Upper lobe of left lung (tissue), 6 donors: ENCODE data around the gene SLC8A2. TPM values are rescaled to one million over a fixed set of nuclear protein-coding genes. Genes with fewer than 3 reads are reported as not detected.

Experiments
- ATAC-seq, 2 donors: fragments of 200-7000 bp; cut with Tn5 transposase; one replicate each; pipeline ENCODE4 v1.9.1; 2022; ENCODE audit warnings: mild to moderate bottlenecking in 2 of 2, moderate library complexity in 2 of 2; ENCODE audit not compliant: low FRiP score in 2 of 2
- DNase-seq, 2 donors: peaks; one replicate each; pipeline ENCODE4 v3.0.0-alpha.2; 2019 to 2020
- H3K27ac ChIP-seq, 4 donors: fragments of 200-600 bp; sonication (generic); one replicate each; pipeline ENCODE4 v1.5.1; 2016 to 2019
- H3K27me3 ChIP-seq, 4 donors: fragments of 200-600 bp; sonication (generic); one replicate each; pipeline ENCODE4 v1.5.1; 2017 to 2019
- H3K36me3 ChIP-seq, 4 donors: fragments of 200-600 bp; sonication (generic); one replicate each; pipeline ENCODE4 v1.5.1; 2016 to 2019
- H3K4me1 ChIP-seq, 4 donors: fragments of 200-600 bp; sonication (generic); one replicate each; pipeline ENCODE4 v1.5.1; 2018 to 2019
- H3K4me3 ChIP-seq, 4 donors: fragments of 200-600 bp; sonication (generic); one replicate each; pipeline ENCODE4 v1.5.1; 2017 to 2019; ENCODE audit warnings: mild to moderate bottlenecking in 2 of 4, moderate library complexity in 1 of 4
- H3K9me3 ChIP-seq, 4 donors: fragments of 200-600 bp; sonication (generic); one replicate each; pipeline ENCODE4 v1.5.1; 2018 to 2019
- CTCF ChIP-seq, 6 experiments: fragments of 450-650 bp in 4 of 6; fragments of 200-600 bp in 2 of 6; sonication (generic) in 2 of 6; IDR thresholded peaks; one replicate each; pipeline ENCODE4 v1.5.1; 2016 to 2019; ENCODE audit warnings: antibody characterized with exemption in 6 of 6
- EP300 ChIP-seq, 4 donors: sonication (generic); formaldehyde crosslinking; IDR thresholded peaks; one replicate each; pipeline ENCODE4 v1.5.1; 2017; ENCODE audit warnings: antibody characterized with exemption in 4 of 4, control low read depth in 2 of 4
- POLR2A ChIP-seq, 4 donors: fragments of 450-650 bp; IDR thresholded peaks; one replicate each; pipeline ENCODE4 v1.5.1; 2016 to 2017; ENCODE audit warnings: antibody characterized with exemption in 4 of 4, mild to moderate bottlenecking in 2 of 4
- POLR2AphosphoS5 ChIP-seq, 2 donors: sonication (generic); formaldehyde crosslinking; IDR thresholded peaks; one replicate each; pipeline ENCODE4 v1.5.1; 2017; ENCODE audit warnings: antibody characterized with exemption in 2 of 2
- WGBS, 2 donors: methylation state at CpG; one replicate each; pipeline ENCODE4 v1.1.5; 2017 to 2018; 5-methylcytosine and 5-hydroxymethylcytosine counted together
- total RNA-seq, 6 donors: library from RNA; depleted of rRNA in 4 of 6; stranded (reverse); fragments of >200 nt in 4 of 6; gene quantifications; one replicate each; pipeline versions ENCODE4 v1.1.0 to v1.2.1, GENCODE V29; 2016 to 2021
- donor health status: DM: no; HTN: no; CAD: no; lungs with moderate emphysema.
- donor health status: DM: no; HTN: yes; CAD: no; lungs with severe emphysema.

Gene SLC8A2
- total RNA-seq, 6 donors from 2014 or later = 0.11 to 0.64 (median 0.15) TPM; not detected in 3

- 49 to 73% methylated on average over 4 of the region's 4 CpGs for WGBS, 2 donors
- Histone ChIP-seq H3K9me3 (no peaks in the 10 kb centered on the region), H3K27me3 (no peaks in the 10 kb centered on the region), H3K27ac (no peak overlapping the region), H3K4me3 (no peak overlapping the region), H3K4me1 (peaks cover 18 to 28% (median 20%) of the 10 kb centered on the region in 4 donors), H3K36me3 (no peaks in the 10 kb centered on the region)
- no peak for ATAC-seq
- TF ChIP-seq EP300 (IDR thresholded peaks at IDR 0.05) (no peak), POLR2AphosphoS5 (IDR thresholded peaks at IDR 0.05) (no peak), CTCF (IDR thresholded peaks at IDR 0.05) (no peak), POLR2A (IDR thresholded peaks at IDR 0.05) (no peak)
- DNase-seq = no peak
These were observed 46.4 kb upstream of the SLC8A2 start for GRCh38 chr19:47518139-47518538.

- TF ChIP-seq POLR2A (IDR thresholded peaks at IDR 0.05) (peak in 3 of 4 donors; percentile 93 to 98 (median 95)), EP300 (IDR thresholded peaks at IDR 0.05) (peak in 1 of 4 donors; percentile 70), CTCF (IDR thresholded peaks at IDR 0.05) (no peak), POLR2AphosphoS5 (IDR thresholded peaks at IDR 0.05) (peak; percentile 87 to 92)
- WGBS, 2 donors = 0% methylated on average over 22 to 64 of the region's 78 CpGs
- Histone ChIP-seq H3K4me3 (peak within 1 kb of the TSS; percentile 68 to 97 (median 89)), H3K27ac (peak within 1 kb of the TSS; percentile 94 to 99 (median 98)), H3K36me3 (peaks cover 0 to 4% (median 0%) of the 10 kb centered on the region in 4 donors), H3K27me3 (no peaks in the 10 kb centered on the region), H3K9me3 (no peaks in the 10 kb centered on the region), H3K4me1 (peaks cover 42 to 46% (median 45%) of the 10 kb centered on the region in 4 donors)
- peak; percentile 100 for DNase-seq
- peak; percentile 97 to 99 for ATAC-seq
These were observed 43.3 kb upstream of the SLC8A2 start, which contains the start of gene NAPA for GRCh38 chr19:47514869-47515588. Gene NAPA (minus strand): TSS chr19:47515063. CDS start chr19:47514940, 123 bp downstream.

GRCh38 chr19:47514151-47514868 lies 42.6 kb upstream of the SLC8A2 start:
- peaks cover 0 to 7% (median 0%) of the 10 kb centered on the region in 4 donors for H3K36me3 ChIP-seq
- peak overlapping the region; percentile 68 to 97 (median 89) for H3K4me3 ChIP-seq
- WGBS, 2 donors = 5 to 6% methylated on average over 25 to 40 of the region's 40 CpGs
- ATAC-seq = no peak
- no peaks in the 10 kb centered on the region for H3K9me3 ChIP-seq
- TF ChIP-seq CTCF (IDR thresholded peaks at IDR 0.05) (peak in 1 of 6 experiments; percentile 3), POLR2A (IDR thresholded peaks at IDR 0.05) (no peak)
- DNase-seq = peak; percentile 31 to 56
- no peaks in the 10 kb centered on the region for H3K27me3 ChIP-seq
- H3K4me1 ChIP-seq = peaks cover 50 to 53% (median 52%) of the 10 kb centered on the region in 4 donors
- H3K27ac ChIP-seq = peak overlapping the region; percentile 94 to 99 (median 98)

GRCh38 chr19:47512948-47513319 lies 41.2 kb upstream of the SLC8A2 start:
- Histone ChIP-seq H3K4me3 (peak overlapping the region in 3 of 4 donors; percentile 68 to 97 (median 81)), H3K36me3 (peaks cover 0 to 7% (median 0%) of the 10 kb centered on the region in 4 donors), H3K27me3 (no peaks in the 10 kb centered on the region), H3K27ac (peak overlapping the region; percentile 67 to 99 (median 98)), H3K4me1 (peaks cover 61 to 66% (median 64%) of the 10 kb centered on the region in 4 donors), H3K9me3 (no peaks in the 10 kb centered on the region)
- DNase-seq (no peak), ATAC-seq (no peak)
- no peak for TF ChIP-seq POLR2AphosphoS5 (IDR thresholded peaks at IDR 0.05)
- no peak for TF ChIP-seq CTCF (IDR thresholded peaks at IDR 0.05)
- TF ChIP-seq EP300 (IDR thresholded peaks at IDR 0.05) = no peak
- no peak for TF ChIP-seq POLR2A (IDR thresholded peaks at IDR 0.05)
- 41 to 52% methylated on average over 8 of the region's 8 CpGs for WGBS, 2 donors
